ENCODE data around the gene CFDP1. TPM values are rescaled to one million over a fixed set of nuclear protein-coding genes. Genes with fewer than 3 reads are reported as not detected.

CFDP1 gene
- polyA plus RNA-seq, 4 donors: 108 to 390 (median 236) TPM

Other genes starting within 250 kb of the CFDP1 start
- 10 to 100 TPM in 2 of 4 donors, under 1 TPM in 1, not detected in 1; 0.34 to 19.2 (median 13.0) TPM for gene CTRB2, start 226.3 kb downstream of the CFDP1 start, polyA plus RNA-seq
- gene CTRB1, start 214.5 kb downstream of the CFDP1 start, polyA plus RNA-seq: 10 to 100 TPM in 1 of 4 donors, 1 to 10 TPM in 1, under 1 TPM in 2; 0.04 to 23.7 (median 3.6) TPM
- 100 to 1,000 TPM in 1 of 4 donors, 10 to 100 TPM in 3; 57.1 to 105 (median 77.6) TPM for gene BCAR1, start 181.9 kb downstream of the CFDP1 start, polyA plus RNA-seq
- 10 to 100 TPM in 3 of 4 donors, 1 to 10 TPM in 1; 9.6 to 50.9 (median 15.5) TPM for gene TMEM170A, start 31.2 kb upstream of the CFDP1 start, polyA plus RNA-seq
- gene CHST6, start 61.9 kb upstream of the CFDP1 start, polyA plus RNA-seq: 10 to 100 TPM in 1 of 4 donors, 1 to 10 TPM in 3; 1.0 to 10.1 (median 5.0) TPM
- 10 to 100 TPM; 21.2 to 37.7 (median 27.5) TPM for gene CHST5, start 102.6 kb upstream of the CFDP1 start, polyA plus RNA-seq
- gene TMEM231, start 122.7 kb upstream of the CFDP1 start, polyA plus RNA-seq: 1 to 10 TPM; 1.4 to 6.2 (median 3.8) TPM
- gene GABARAPL2, start 132.9 kb upstream of the CFDP1 start, polyA plus RNA-seq: 100 to 1,000 TPM; 130 to 182 (median 140) TPM
- 10 to 100 TPM in 3 of 4 donors, 1 to 10 TPM in 1; 7.0 to 27.4 (median 18.4) TPM for gene ADAT1, start 189.8 kb upstream of the CFDP1 start, polyA plus RNA-seq
- gene KARS1, start 214.2 kb upstream of the CFDP1 start, polyA plus RNA-seq: 100 to 1,000 TPM in 1 of 4 donors, 10 to 100 TPM in 3; 81.2 to 124 (median 90.3) TPM
- 10 to 100 TPM; 28.6 to 44.0 (median 32.9) TPM for gene TERF2IP, start 214.3 kb upstream of the CFDP1 start, polyA plus RNA-seq
- gene CPHXL2, start 243.5 kb upstream of the CFDP1 start, polyA plus RNA-seq: under 1 TPM in 1 of 4 donors, not detected in 3; 0.03 TPM

All from small intestine (tissue), 4 donors.